SK-N-SH (cell line): ENCODE results near the gene SFXN5. TPM values are rescaled to one million over a fixed set of nuclear protein-coding genes. Genes with fewer than 3 reads are reported as not detected.

Experiments used
- CTCF ChIA-PET: fragments of 300-600, 350-600 bp; formaldehyde crosslinking; extraction: SDS; loops from one replicate; lab custom pipeline; 2021; lab: Yijun Ruan, JAX
- POLR2A ChIA-PET: fragments of 350-600 bp; sonication (Branson Sonifier 250); formaldehyde crosslinking; extraction: SDS; loops from one replicate; lab custom pipeline; 2020; ENCODE audit warnings: antibody characterized with exemption, inconsistent platforms; lab: Yijun Ruan, JAX
- DNase-seq: peaks from one replicate; pipeline ENCODE4 v3.0.0; 2012
- H2AFZ ChIP-seq: fragments of 200-600 bp; sonication (generic); 2 replicates; pipeline ENCODE4 v1.8.1; 2016; ENCODE audit warnings: antibody characterized with exemption, mild to moderate bottlenecking, low read depth
- H3F3A ChIP-seq: fragments of 200-600 bp; sonication (generic); replicated peaks from 2 replicates; pipeline ENCODE3; 2016; ENCODE audit warnings: antibody characterized with exemption, mild to moderate bottlenecking; ENCODE audit not compliant: insufficient read depth
- H3K27ac ChIP-seq, 2 experiments: fragments of 200-500 bp in 1 of 2; fragments of 200-600 bp in 1 of 2; sonication (Bioruptor generic) in 1 of 2; sonication (generic), shearing (Covaris generic) in 1 of 2; 2 replicates each; pipeline versions ENCODE4 v1.5.1 to v1.6.1; 2014 to 2016; ENCODE audit warnings: low read depth in 2 of 2, inconsistent platforms in 1 of 2, low read length in 1 of 2, mild to moderate bottlenecking in 1 of 2, mixed read lengths in 1 of 2
- H3K27me3 ChIP-seq: fragments of 200-600 bp; sonication (generic), shearing (Covaris generic); 2 replicates; pipeline ENCODE4 v1.6.1; 2016; ENCODE audit warnings: mixed run types; ENCODE audit not compliant: insufficient read depth
- H3K36me3 ChIP-seq, 2 experiments: fragments of 200-500 bp in 1 of 2; fragments of 200-600 bp in 1 of 2; sonication (Bioruptor generic) in 1 of 2; sonication (generic) in 1 of 2; replicated peaks in 1 of 2; 2 replicates each; pipeline versions ENCODE3 to v1.5.1; 2014 to 2016; ENCODE audit warnings: low read length in 1 of 2, mild to moderate bottlenecking in 1 of 2; ENCODE audit not compliant: insufficient read depth in 2 of 2, control insufficient read depth in 1 of 2
- H3K4me1 ChIP-seq, 2 experiments: fragments of 200-500 bp in 1 of 2; fragments of 200-600 bp in 1 of 2; sonication (Bioruptor generic) in 1 of 2; sonication (generic), shearing (Covaris generic) in 1 of 2; 2 replicates each; pipeline versions ENCODE4 v1.5.1 to v1.6.1; 2014 to 2016; ENCODE audit warnings: low read depth in 1 of 2, low read length in 1 of 2, mixed run types in 1 of 2; ENCODE audit not compliant: insufficient read depth in 2 of 2, control insufficient read depth in 1 of 2
- H3K4me2 ChIP-seq: fragments of 200-600 bp; sonication (generic), shearing (Covaris generic); 2 replicates; pipeline ENCODE4 v1.6.1; 2017; ENCODE audit warnings: mixed run types
- H3K4me3 ChIP-seq, 2 experiments: fragments of 200-500 bp in 1 of 2; fragments of 200-600 bp in 1 of 2; sonication (Bioruptor generic) in 1 of 2; sonication (generic), shearing (Covaris generic) in 1 of 2; 2 replicates each; pipeline versions ENCODE4 v1.5.1 to v1.8.1; 2014 to 2016; ENCODE audit warnings: low read depth in 2 of 2, inconsistent platforms in 1 of 2, low read length in 1 of 2, mild to moderate bottlenecking in 1 of 2, mixed read lengths in 1 of 2, moderate library complexity in 1 of 2
- H3K79me2 ChIP-seq: fragments of 200-600 bp; sonication (generic); 2 replicates; pipeline ENCODE4 v1.8.1; 2017; ENCODE audit warnings: mild to moderate bottlenecking; ENCODE audit not compliant: insufficient read depth
- H3K9ac ChIP-seq: fragments of 200-600 bp; sonication (generic); 2 replicates; pipeline ENCODE4 v1.6.1; 2017; ENCODE audit warnings: mixed run types
- H3K9me2 ChIP-seq: fragments of 200-600 bp; sonication (generic); 2 replicates; pipeline ENCODE4 v1.6.1; 2017; ENCODE audit warnings: mixed run types
- H3K9me3 ChIP-seq: fragments of 200-600 bp; sonication (generic); 2 replicates; pipeline ENCODE4 v1.6.1; 2017; ENCODE audit warnings: mixed run types, mild to moderate bottlenecking, moderate library complexity
- H4K20me1 ChIP-seq: fragments of 200-600 bp; sonication (generic); 2 replicates; pipeline ENCODE4 v1.6.1; 2017; ENCODE audit warnings: mild to moderate bottlenecking, mixed run types; ENCODE audit not compliant: insufficient read depth
- CTCF ChIP-seq: fragments of 200-600 bp; sonication (generic); IDR thresholded peaks from 2 replicates; pipeline ENCODE4 v1.6.1; 2017; ENCODE audit warnings: antibody characterized with exemption, mild to moderate bottlenecking, moderate library complexity
- EP300 ChIP-seq, 2 experiments: IDR thresholded peaks; 2 replicates each; pipeline versions ENCODE4 v1.4.0 to v1.6.1; 2012; ENCODE audit warnings: borderline replicate concordance in 1 of 2, low read depth in 1 of 2, low read length in 1 of 2
- EZH2phosphoT487 ChIP-seq: fragments of 200-600 bp; sonication (generic); IDR thresholded peaks from 2 replicates; pipeline ENCODE4 v1.6.1; 2017; ENCODE audit warnings: low read depth, mixed run types, mild to moderate bottlenecking, antibody characterized with exemption, moderate library complexity, borderline replicate concordance
- FOXJ3 ChIP-seq: sonication (generic); formaldehyde crosslinking; IDR thresholded peaks from 2 replicates; pipeline ENCODE4 v1.5.1; 2020; ENCODE audit warnings: mild to moderate bottlenecking, missing genetic modification reagents
- GATA2 ChIP-seq: sonication (generic); formaldehyde crosslinking; IDR thresholded peaks from 2 replicates; pipeline ENCODE4 v1.5.0; 2020; ENCODE audit warnings: mild to moderate bottlenecking, missing genetic modification reagents
- IRF3 ChIP-seq: fragments of 150-350 bp; IDR thresholded peaks from 2 replicates; pipeline ENCODE4 v1.6.1; 2016; ENCODE audit warnings: mild to moderate bottlenecking, low read depth, low read length
- MXI1 ChIP-seq: IDR thresholded peaks from 2 replicates; pipeline ENCODE4 v1.6.1; 2012; ENCODE audit warnings: mild to moderate bottlenecking, low read depth, low read length, improper control_type of control experiment
- NRF1 ChIP-seq: IDR thresholded peaks from 2 replicates; pipeline ENCODE4 v1.6.1; 2012; ENCODE audit warnings: low read depth, mild to moderate bottlenecking, low read length
- POLR2AphosphoS5 ChIP-seq: IDR thresholded peaks from 2 replicates; pipeline ENCODE4 v1.6.1; 2012; ENCODE audit warnings: low read depth, low read length
- WGBS: methylation state at CpG from one replicate; pipeline ENCODE4 v1.1.6; 2017; ENCODE audit warnings: low lambda C conversion rate; 5-methylcytosine and 5-hydroxymethylcytosine counted together
- polyA plus RNA-seq, 3 experiments: library from polyadenylated mRNA; depleted of rRNA; stranded (reverse); fragments of >200 nt; gene quantifications; 2 replicates each; pipeline ENCODE4 v1.2.3, GENCODE V29; 2012
- TF ChIP-seq, protein P1 (sequence below): IDR thresholded peaks from 2 replicates; pipeline ENCODE4 v1.4.0; 2012; ENCODE audit warnings: low read depth, borderline replicate concordance
- TF ChIP-seq, protein P2 (sequence below): IDR thresholded peaks from 2 replicates; pipeline ENCODE4; 2012
- TF ChIP-seq, protein P3 (sequence below): IDR thresholded peaks from 2 replicates; pipeline ENCODE4 v1.6.1; 2012; ENCODE audit warnings: mild to moderate bottlenecking, low read depth, low read length, moderate library complexity

SFXN5 gene
- polyA plus RNA-seq, 1 of the 3 experiments (the other 2 are of a cell fraction) = 9.9 TPM

DNA sequence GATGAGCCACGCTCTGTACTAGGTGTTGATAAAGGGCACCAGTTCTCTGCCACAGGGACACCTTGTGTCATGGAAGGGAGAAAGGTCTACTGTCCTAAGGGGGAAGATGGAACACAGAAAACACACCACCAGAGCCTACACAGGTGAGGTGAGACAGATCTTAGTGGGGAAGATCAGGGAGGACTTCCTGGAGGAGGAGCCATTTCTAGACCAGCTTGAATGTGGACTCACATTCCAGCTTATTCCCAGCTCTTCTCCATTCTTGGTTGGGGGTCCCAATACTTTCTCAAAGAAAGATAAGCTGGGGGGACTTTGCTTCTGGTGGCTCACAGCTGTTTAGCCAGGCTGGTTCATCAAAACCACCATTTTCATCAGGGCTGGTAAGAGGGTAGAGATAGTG is 118.0 kb downstream of the SFXN5 start:
- TF ChIP-seq, protein P1, sequence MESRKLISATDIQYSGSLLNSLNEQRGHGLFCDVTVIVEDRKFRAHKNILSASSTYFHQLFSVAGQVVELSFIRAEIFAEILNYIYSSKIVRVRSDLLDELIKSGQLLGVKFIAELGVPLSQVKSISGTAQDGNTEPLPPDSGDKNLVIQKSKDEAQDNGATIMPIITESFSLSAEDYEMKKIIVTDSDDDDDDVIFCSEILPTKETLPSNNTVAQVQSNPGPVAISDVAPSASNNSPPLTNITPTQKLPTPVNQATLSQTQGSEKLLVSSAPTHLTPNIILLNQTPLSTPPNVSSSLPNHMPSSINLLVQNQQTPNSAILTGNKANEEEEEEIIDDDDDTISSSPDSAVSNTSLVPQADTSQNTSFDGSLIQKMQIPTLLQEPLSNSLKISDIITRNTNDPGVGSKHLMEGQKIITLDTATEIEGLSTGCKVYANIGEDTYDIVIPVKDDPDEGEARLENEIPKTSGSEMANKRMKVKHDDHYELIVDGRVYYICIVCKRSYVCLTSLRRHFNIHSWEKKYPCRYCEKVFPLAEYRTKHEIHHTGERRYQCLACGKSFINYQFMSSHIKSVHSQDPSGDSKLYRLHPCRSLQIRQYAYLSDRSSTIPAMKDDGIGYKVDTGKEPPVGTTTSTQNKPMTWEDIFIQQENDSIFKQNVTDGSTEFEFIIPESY = no peak
- TF ChIP-seq, protein P2, sequence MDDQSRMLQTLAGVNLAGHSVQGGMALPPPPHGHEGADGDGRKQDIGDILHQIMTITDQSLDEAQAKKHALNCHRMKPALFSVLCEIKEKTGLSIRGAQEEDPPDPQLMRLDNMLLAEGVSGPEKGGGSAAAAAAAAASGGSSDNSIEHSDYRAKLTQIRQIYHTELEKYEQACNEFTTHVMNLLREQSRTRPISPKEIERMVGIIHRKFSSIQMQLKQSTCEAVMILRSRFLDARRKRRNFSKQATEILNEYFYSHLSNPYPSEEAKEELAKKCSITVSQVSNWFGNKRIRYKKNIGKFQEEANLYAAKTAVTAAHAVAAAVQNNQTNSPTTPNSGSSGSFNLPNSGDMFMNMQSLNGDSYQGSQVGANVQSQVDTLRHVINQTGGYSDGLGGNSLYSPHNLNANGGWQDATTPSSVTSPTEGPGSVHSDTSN = no peak
- TF ChIP-seq MXI1 (no peak), CTCF (no peak), FOXJ3 (CRISPR knock-in tag) (no peak), GATA2 (no peak), IRF3 (no peak), POLR2AphosphoS5 (no peak)
- Histone ChIP-seq H3K27me3 (no peaks in the 10 kb centered on the region), H3K79me2 (no peaks in the 10 kb centered on the region), H3F3A (no peaks in the 10 kb centered on the region), H2AFZ (no peak overlapping the region), H3K9me2 (no peaks in the 10 kb centered on the region), H4K20me1 (no peaks in the 10 kb centered on the region), H3K9me3 (no peaks in the 10 kb centered on the region), H3K4me1 (no peaks in the 10 kb centered on the region), H3K4me3 (no peak overlapping the region), H3K4me2 (no peak overlapping the region), H3K36me3 (no peaks in the 10 kb centered on the region), H3K27ac (no peak overlapping the region), H3K9ac (no peak overlapping the region)
- no peak for DNase-seq
- ChIA-PET CTCF (interaction anchor here (1.7 to 4.1 kb wide), 2 partner anchors 26 to 61 kb away, joined by 3 to 20 read pairs; no protein-coding TSS in a partner anchor), POLR2A (no interaction called here)
- 100% methylated on average over 1 of the region's 1 CpG for WGBS

- WGBS = 94% methylated on average over 14 of the region's 14 CpGs
- H3F3A ChIP-seq = no peaks in the 10 kb centered on the region
- H3K9me2 ChIP-seq = no peaks in the 10 kb centered on the region
- no peaks in the 10 kb centered on the region for H3K36me3 ChIP-seq
- no peak overlapping the region for H2AFZ ChIP-seq
- H3K27ac ChIP-seq = no peak overlapping the region
- H3K4me2 ChIP-seq = no peak overlapping the region
- no peaks in the 10 kb centered on the region for H3K9me3 ChIP-seq
- no peaks in the 10 kb centered on the region for H3K79me2 ChIP-seq
- H3K4me1 ChIP-seq = no peaks in the 10 kb centered on the region
- no peaks in the 10 kb centered on the region for H3K27me3 ChIP-seq
- no peaks in the 10 kb centered on the region for H4K20me1 ChIP-seq
- ChIA-PET POLR2A (no interaction called here), CTCF (interaction anchor here (0.7 to 4.1 kb wide), 7 partner anchors 13 to 204 kb away, joined by 3 to 20 read pairs (median 3); no protein-coding TSS in a partner anchor)
- DNase-seq = no peak
- H3K4me3 ChIP-seq = no peak overlapping the region
- no peak overlapping the region for H3K9ac ChIP-seq
- TF ChIP-seq EP300 (IDR thresholded peaks at IDR 0.05; ENCODE audit: borderline replicate concordance in 1 of 2, low read depth in 1 of 2, low read length in 1 of 2) = no peak
- TF ChIP-seq, protein P1 = no peak
- TF ChIP-seq NRF1 = no peak
- TF ChIP-seq EZH2phosphoT487 = no peak
- no peak for TF ChIP-seq FOXJ3 (CRISPR knock-in tag)
- TF ChIP-seq, protein P3, sequence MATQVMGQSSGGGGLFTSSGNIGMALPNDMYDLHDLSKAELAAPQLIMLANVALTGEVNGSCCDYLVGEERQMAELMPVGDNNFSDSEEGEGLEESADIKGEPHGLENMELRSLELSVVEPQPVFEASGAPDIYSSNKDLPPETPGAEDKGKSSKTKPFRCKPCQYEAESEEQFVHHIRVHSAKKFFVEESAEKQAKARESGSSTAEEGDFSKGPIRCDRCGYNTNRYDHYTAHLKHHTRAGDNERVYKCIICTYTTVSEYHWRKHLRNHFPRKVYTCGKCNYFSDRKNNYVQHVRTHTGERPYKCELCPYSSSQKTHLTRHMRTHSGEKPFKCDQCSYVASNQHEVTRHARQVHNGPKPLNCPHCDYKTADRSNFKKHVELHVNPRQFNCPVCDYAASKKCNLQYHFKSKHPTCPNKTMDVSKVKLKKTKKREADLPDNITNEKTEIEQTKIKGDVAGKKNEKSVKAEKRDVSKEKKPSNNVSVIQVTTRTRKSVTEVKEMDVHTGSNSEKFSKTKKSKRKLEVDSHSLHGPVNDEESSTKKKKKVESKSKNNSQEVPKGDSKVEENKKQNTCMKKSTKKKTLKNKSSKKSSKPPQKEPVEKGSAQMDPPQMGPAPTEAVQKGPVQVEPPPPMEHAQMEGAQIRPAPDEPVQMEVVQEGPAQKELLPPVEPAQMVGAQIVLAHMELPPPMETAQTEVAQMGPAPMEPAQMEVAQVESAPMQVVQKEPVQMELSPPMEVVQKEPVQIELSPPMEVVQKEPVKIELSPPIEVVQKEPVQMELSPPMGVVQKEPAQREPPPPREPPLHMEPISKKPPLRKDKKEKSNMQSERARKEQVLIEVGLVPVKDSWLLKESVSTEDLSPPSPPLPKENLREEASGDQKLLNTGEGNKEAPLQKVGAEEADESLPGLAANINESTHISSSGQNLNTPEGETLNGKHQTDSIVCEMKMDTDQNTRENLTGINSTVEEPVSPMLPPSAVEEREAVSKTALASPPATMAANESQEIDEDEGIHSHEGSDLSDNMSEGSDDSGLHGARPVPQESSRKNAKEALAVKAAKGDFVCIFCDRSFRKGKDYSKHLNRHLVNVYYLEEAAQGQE = no peak
These were observed 118.6 kb downstream of the SFXN5 start for GRCh38 chr2:72952961-72953360.
